Activated CD4-positive, alpha-beta T cell treated with anti-CD3 and anti-CD28 coated beads, Interleukin-2, amount 50 U/mL, for 4 hours (primary cell): ENCODE measurements around the gene ENTPD8.
"Not testable (repeated sequence)": the region's sequence is repeated elsewhere in the genome, so short reads cannot be mapped to it uniquely, and the experiment has no call there.

Experiments used
- DNase-seq, 2 experiments: peaks; one replicate each; pipeline ENCODE4 v3.0.0-alpha.2; 2020

The ENTPD8 gene

GRCh38 chr9:137475666-137476065 is 34.5 kb upstream of the ENTPD8 start:
- no peak for DNase-seq

- DNase-seq = no peak
These were observed 33.1 kb upstream of the ENTPD8 start for GRCh38 chr9:137474271-137474670.

- DNase-seq = no peak
These were observed 29.6 kb upstream of the ENTPD8 start for GRCh38 chr9:137470785-137471184.

- DNase-seq = no peak
These were observed 26.7 kb upstream of the ENTPD8 start for GRCh38 chr9:137467896-137468295.

- DNase-seq = no peak
These were observed 26.0 kb upstream of the ENTPD8 start for GRCh38 chr9:137467161-137467581.

GRCh38 chr9:137466389-137467085 is 25.4 kb upstream of the ENTPD8 start:
- DNase-seq = not testable (repeated sequence)

DNA sequence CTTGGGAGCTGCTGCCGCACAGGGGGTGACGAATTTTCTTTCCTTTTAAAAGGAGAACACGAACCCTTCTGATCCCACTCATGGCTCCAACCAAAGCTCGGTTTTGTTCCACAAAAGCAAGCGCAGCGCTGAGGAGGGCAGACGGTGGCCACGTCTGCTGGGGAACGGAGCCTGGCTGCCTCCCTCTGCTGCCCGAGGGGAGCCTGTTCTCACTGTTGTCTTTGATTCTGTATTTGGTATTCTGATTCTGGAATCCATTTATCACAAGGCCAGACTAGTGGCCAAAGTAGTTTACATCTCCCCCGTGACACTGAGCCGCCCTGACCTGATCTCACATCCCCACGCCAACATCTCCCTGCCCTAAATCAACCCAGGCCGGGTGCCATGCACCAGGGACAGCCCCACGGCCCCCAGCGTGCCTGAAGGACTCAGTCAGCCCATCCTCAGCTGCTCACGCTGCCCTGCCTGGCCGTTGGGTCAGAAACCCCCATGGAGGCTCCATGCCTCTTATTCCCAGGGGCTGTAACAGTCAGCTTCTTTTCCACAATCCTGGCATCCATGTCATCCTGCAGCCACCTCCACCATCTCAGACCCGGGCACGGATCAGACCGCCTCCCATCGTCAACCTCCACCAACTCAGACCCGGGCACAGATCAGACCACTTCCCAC is 24.7 kb upstream of the ENTPD8 start:
- DNase-seq = no peak

- no peak for DNase-seq
These were observed 24.0 kb upstream of the ENTPD8 start for GRCh38 chr9:137465000-137465719.

DNA sequence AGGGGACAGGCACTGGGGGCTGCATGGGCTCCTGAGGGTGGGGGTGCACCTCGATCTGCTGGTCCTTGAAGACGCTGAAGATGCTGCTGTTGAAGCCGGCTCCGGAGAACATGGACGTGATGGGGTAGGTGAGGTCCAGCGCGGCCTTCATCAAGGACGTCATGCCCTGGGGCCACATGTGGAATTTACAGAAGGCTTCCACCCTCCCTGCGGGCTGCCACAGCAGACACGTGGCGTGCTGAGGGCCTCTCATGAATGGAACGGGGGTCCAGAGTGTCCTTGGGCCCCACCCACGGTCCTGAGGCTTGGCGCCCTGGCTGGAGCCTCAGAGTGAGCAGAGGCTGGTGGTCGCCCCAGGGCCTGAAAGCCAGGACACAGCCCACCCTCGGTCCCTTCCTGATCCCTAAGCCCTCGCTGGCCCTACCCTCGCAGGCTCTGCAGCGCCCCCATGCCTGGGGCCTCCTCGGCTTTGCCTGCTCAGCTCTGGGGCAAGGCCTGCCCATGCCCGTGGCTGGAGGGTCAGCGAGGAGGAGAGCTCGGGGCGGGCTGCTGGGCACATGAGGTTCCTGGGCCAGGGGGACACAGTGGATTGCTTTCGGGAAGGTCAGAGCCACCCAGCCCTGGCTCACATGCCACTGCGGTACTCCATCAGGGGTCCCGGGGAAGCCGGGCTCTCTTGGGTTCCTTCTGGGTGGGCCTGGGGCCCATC is 23.3 kb upstream of the ENTPD8 start:
- DNase-seq = no peak

DNA sequence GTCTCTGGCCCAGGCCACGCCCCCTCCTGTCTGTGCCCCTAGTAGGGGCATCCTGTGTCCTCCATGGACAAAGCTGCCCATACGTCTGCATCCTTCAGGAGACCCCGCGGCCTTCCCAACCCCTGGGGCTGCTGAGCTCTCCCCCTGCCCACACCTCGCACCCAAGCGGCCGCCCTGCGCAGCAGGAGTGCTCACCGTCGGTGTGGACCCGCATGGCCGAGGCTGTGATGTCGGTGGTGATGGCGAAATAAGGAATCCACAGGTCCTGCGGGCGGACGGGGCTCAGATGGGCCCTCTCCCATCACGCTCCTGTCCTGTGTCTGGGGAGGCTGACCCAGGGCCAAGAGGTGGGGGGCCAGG is 22.8 kb upstream of the ENTPD8 start:
- no peak for DNase-seq

- no peak for DNase-seq
These were observed 22.1 kb upstream of the ENTPD8 start for GRCh38 chr9:137462986-137463930.

DNA sequence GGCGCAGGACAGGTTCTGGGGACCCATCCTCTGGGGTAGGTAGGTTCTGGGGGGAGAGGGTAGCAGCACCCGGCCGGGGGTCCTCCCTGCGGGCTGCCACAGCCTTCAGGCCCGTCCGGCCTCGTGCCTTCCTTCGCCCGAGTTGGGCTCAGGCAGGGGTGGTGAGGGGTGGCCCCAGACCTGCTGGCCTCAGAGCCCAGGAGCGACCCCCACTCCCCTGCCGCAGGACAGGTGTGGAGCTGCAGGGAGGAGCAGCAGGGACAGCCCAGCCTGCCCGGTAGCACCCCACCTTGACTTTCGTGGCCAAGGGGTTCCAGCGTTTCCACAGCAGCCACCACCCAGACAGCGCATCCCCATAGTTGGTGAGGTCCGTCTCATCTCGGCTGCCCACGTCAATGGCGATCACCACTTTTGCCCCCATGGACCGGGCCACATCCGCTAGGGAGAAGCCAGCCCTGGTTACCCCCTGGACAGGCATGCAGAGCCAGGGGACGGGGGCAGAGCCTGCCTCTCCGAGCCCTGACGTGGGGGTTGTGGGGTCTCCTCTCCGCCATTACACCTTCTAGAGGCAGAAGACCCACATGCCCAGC is 21.3 kb upstream of the ENTPD8 start:
- no peak for DNase-seq

- DNase-seq = peak; percentile 47 to 49
These were observed 20.7 kb upstream of the ENTPD8 start for GRCh38 chr9:137461663-137462395.

- DNase-seq = no peak
These were observed 20.1 kb upstream of the ENTPD8 start for GRCh38 chr9:137461316-137461662.

- DNase-seq = no peak
These were observed 19.5 kb upstream of the ENTPD8 start for GRCh38 chr9:137460363-137461315.

DNA sequence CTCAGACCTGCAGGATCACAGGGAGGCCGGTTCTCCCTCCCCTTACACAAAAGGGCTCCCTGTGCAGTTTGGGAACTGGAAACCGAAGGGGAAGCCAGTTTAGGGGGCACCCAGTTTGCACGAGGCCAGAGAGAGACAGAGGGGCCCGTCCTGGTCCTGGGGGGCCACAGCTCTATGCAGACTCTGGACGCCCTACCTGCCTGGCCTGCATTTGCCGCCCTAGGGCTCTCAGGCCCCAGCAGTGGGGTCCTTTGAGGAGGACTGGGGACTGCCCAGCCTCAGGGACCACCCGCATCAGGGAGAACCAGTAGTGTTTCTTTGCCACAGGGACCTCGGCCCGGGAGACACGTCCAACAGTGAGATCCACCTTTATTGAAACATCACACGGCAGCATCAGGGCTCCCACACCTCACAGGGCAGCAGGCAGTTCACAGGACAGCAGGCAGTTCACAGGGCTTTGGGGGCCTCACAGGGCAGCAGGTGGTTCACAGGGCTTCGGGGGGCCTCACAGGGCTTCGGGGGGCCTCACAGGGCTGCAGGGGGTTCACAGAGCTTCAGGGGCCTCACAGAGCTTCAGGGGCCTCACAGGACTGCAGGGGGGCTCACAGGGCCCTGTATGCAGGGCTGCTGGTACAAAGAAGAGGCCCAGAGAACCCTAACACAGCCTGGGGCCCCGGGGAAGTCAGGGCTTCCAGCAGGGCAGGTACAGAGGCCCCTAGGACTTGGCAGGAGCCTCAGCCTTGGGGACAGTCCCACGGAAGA is 18.6 kb upstream of the ENTPD8 start:
- DNase-seq = no peak

GRCh38 chr9:137459152-137459600 is 18.0 kb upstream of the ENTPD8 start, which contains the start of gene NSMF:
Gene NSMF (minus strand): TSS chr9:137459334. CDS start chr9:137459102, 232 bp downstream.
- peak; percentile 89 to 92 for DNase-seq

GRCh38 chr9:137458194-137459151 is 17.3 kb upstream of the ENTPD8 start:
- no peak for DNase-seq
